Activated T-helper 17 cell treated with anti-CD3 and anti-CD28 coated beads, Interleukin-2, amount 50 U/mL, for 72 hours (primary cell): ENCODE data around the gene LSG1. TPM values are rescaled to one million over a fixed set of nuclear protein-coding genes. Genes with fewer than 3 reads are reported as not detected.

Experiments
- ATAC-seq: fragments of 150-1000 bp; cut with Tn5 transposase; replicated peaks from 2 replicates; pipeline ENCODE4 v1.10.0; 2021; ENCODE audit warnings: mild to moderate bottlenecking, moderate library complexity
- H3K27ac Mint-ChIP-seq: one replicate; pipeline ENCODE4 v1.8.0; 2022; ENCODE audit warnings: mixed read lengths
- H3K27me3 Mint-ChIP-seq: one replicate; pipeline ENCODE4 v1.8.0; 2022; ENCODE audit warnings: mixed read lengths
- H3K36me3 Mint-ChIP-seq: one replicate; pipeline ENCODE4 v1.8.0; 2022; ENCODE audit warnings: low read depth, mild to moderate bottlenecking, mixed read lengths
- H3K4me1 Mint-ChIP-seq: one replicate; pipeline ENCODE4 v1.8.0; 2022; ENCODE audit warnings: mixed read lengths
- H3K4me3 Mint-ChIP-seq: one replicate; pipeline ENCODE4 v1.8.0; 2022; ENCODE audit warnings: mild to moderate bottlenecking, mixed read lengths
- H3K9me3 Mint-ChIP-seq: one replicate; pipeline ENCODE4 v1.8.0; 2022; ENCODE audit warnings: mixed read lengths
- total RNA-seq, 2 donors: library from RNA; stranded (reverse); gene quantifications; one replicate each; pipeline ENCODE4 v1.2.3, GENCODE V29; 2022

Gene LSG1
- total RNA-seq, 2 donors from 2014 or later, result 37.9 to 46.9 TPM

- H3K4me3 Mint-ChIP-seq, result no peak overlapping the region
- no peak for ATAC-seq
- H3K36me3 Mint-ChIP-seq, result peaks cover 26% of the 10 kb centered on the region
- H3K9me3 Mint-ChIP-seq, result no peaks in the 10 kb centered on the region
- H3K4me1 Mint-ChIP-seq, result peaks cover 25% of the 10 kb centered on the region
- H3K27ac Mint-ChIP-seq, result no peak overlapping the region
- no peaks in the 10 kb centered on the region for H3K27me3 Mint-ChIP-seq
Measured at GRCh38 chr3:194691481-194692283, 19.7 kb upstream of the LSG1 start.

- H3K4me3 Mint-ChIP-seq, result peak overlapping the region; percentile 2
- H3K9me3 Mint-ChIP-seq, result no peaks in the 10 kb centered on the region
- peaks cover 36% of the 10 kb centered on the region for H3K36me3 Mint-ChIP-seq
- H3K27me3 Mint-ChIP-seq, result no peaks in the 10 kb centered on the region
- peaks cover 25% of the 10 kb centered on the region for H3K4me1 Mint-ChIP-seq
- H3K27ac Mint-ChIP-seq, result no peak overlapping the region
- no peak for ATAC-seq
Measured at GRCh38 chr3:194690501-194691372, 18.7 kb upstream of the LSG1 start.

- H3K9me3 Mint-ChIP-seq, result no peaks in the 10 kb centered on the region
- peaks cover 32% of the 10 kb centered on the region for H3K4me1 Mint-ChIP-seq
- H3K27ac Mint-ChIP-seq, result peak overlapping the region; percentile 45
- peaks cover 42% of the 10 kb centered on the region for H3K36me3 Mint-ChIP-seq
- no peak for ATAC-seq
- H3K27me3 Mint-ChIP-seq, result no peaks in the 10 kb centered on the region
- peak overlapping the region; percentile 94 for H3K4me3 Mint-ChIP-seq
Measured at GRCh38 chr3:194689493-194689944, 17.5 kb upstream of the LSG1 start.

GRCh38 chr3:194688946-194689345 is 17.0 kb upstream of the LSG1 start:
- no peak for ATAC-seq
- Mint-ChIP-seq H3K4me1 (peaks cover 37% of the 10 kb centered on the region), H3K36me3 (peaks cover 42% of the 10 kb centered on the region), H3K27me3 (peaks cover 3% of the 10 kb centered on the region), H3K9me3 (no peaks in the 10 kb centered on the region), H3K27ac (peak overlapping the region; percentile 45), H3K4me3 (peak overlapping the region; percentile 94)

GRCh38 chr3:194688200-194688740 is 16.3 kb upstream of the LSG1 start:
- peaks cover 41% of the 10 kb centered on the region for H3K4me1 Mint-ChIP-seq
- H3K36me3 Mint-ChIP-seq, result peaks cover 42% of the 10 kb centered on the region
- no peaks in the 10 kb centered on the region for H3K9me3 Mint-ChIP-seq
- ATAC-seq, result peak; percentile 19
- peaks cover 4% of the 10 kb centered on the region for H3K27me3 Mint-ChIP-seq
- H3K4me3 Mint-ChIP-seq, result peak overlapping the region; percentile 94
- H3K27ac Mint-ChIP-seq, result peak overlapping the region; percentile 45

DNA sequence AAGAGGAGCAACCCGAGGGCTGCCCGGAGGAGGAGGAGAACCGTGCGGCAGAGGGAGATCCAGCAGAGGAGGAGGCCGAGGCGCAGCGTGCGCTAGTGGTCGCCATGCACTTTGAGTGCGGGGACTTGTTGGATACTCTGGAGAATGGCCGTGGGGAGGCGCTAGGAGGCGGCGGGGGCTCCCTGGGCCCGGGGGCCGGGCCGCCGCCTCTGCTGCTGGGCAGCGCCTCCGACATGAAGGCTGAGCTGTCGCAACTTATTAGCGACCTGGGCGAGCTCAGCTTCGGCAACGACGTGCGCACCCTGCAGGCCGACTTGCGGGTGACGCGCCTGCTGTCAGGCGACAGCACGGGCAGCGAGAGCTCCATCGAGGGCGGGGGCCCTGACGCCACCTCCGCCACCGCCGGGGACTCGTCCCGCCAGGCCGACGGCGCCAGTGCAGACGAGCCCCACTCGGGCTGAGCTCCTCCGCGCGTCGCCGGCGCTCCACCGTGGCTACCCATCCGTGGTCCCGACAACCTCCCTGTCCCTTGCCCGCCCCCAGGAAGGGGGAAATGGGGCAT is 15.7 kb upstream of the LSG1 start:
- peaks cover 45% of the 10 kb centered on the region for H3K4me1 Mint-ChIP-seq
- ATAC-seq, result peak; percentile 54
- peak overlapping the region; percentile 94 for H3K4me3 Mint-ChIP-seq
- peaks cover 4% of the 10 kb centered on the region for H3K27me3 Mint-ChIP-seq
- H3K9me3 Mint-ChIP-seq, result no peaks in the 10 kb centered on the region
- peaks cover 42% of the 10 kb centered on the region for H3K36me3 Mint-ChIP-seq
- peak overlapping the region; percentile 72 for H3K27ac Mint-ChIP-seq

DNA sequence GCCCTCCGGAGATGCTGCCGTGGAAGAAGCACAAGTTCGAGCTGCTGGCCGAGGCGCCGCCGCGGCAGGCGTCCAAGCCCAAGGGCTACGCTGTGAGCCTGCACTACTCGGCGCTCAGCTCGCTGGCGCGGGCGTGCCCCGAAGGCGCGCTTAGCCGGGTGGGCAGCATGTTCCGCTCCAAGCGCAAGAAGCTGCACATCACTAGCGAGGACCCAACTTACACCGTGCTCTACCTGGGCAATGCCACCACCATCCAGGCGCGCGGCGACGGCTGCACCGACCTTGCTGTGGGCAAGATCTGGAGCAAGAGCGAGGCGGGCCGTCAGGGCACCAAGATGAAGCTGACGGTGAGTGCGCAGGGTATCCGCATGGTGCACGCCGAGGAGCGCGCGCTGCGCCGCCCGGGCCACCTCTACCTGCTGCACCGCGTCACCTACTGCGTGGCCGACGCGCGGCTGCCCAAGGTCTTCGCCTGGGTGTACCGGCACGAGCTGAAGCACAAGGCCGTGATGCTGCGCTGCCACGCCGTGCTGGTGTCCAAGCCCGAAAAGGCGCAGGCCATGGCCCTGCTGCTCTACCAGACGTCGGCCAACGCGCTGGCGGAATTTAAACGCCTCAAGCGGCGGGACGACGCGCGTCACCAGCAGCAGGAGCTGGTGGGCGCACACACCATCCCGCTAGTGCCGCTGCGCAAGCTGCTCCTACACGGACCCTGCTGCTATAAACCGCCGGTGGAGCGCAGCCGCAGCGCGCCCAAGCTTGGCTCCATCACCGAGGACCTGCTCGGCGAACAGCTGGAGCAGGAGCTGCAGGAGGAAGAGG is 15.0 kb upstream of the LSG1 start:
- peaks cover 4% of the 10 kb centered on the region for H3K27me3 Mint-ChIP-seq
- H3K9me3 Mint-ChIP-seq, result no peaks in the 10 kb centered on the region
- peaks cover 42% of the 10 kb centered on the region for H3K36me3 Mint-ChIP-seq
- peaks cover 52% of the 10 kb centered on the region for H3K4me1 Mint-ChIP-seq
- no peak for ATAC-seq
- H3K27ac Mint-ChIP-seq, result peak overlapping the region; percentile 82
- peak overlapping the region; percentile 94 for H3K4me3 Mint-ChIP-seq

DNA sequence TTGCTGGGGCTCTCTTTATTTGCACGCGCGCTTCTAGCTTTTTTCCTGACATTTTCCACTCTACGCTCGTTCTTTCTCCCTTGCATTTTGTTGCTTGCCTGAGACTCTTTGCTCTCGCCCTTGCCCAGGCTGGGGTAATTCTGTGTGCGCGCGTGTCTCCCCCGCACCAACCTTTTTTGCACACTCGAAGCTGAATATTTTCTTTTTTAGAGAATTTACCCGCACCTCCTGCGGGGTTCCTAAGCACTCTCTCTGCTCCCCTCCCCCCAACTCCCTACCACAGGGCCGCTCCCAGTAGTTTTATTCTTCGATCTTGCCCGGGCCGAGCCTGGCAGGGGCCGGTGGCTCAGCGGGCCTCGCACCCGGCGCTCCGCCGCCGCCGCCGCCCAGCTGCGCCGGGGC is 14.4 kb upstream of the LSG1 start:
- H3K27me3 Mint-ChIP-seq, result peaks cover 4% of the 10 kb centered on the region
- H3K27ac Mint-ChIP-seq, result peak overlapping the region; percentile 82
- peaks cover 42% of the 10 kb centered on the region for H3K36me3 Mint-ChIP-seq
- H3K4me3 Mint-ChIP-seq, result peak overlapping the region; percentile 94
- H3K4me1 Mint-ChIP-seq, result peaks cover 52% of the 10 kb centered on the region
- no peaks in the 10 kb centered on the region for H3K9me3 Mint-ChIP-seq
- no peak for ATAC-seq

GRCh38 chr3:194685718-194686413 is 13.9 kb upstream of the LSG1 start, which contains the start of gene FAM43A:
Gene FAM43A (plus strand): TSS chr3:194685883. CDS start chr3:194686827, 944 bp downstream.
- peak within 1 kb of the TSS; percentile 94 for H3K4me3 Mint-ChIP-seq
- H3K27ac Mint-ChIP-seq, result peak within 1 kb of the TSS; percentile 82
- H3K4me1 Mint-ChIP-seq, result peaks cover 48% of the 10 kb centered on the region
- no peaks in the 10 kb centered on the region for H3K9me3 Mint-ChIP-seq
- peaks cover 8% of the 10 kb centered on the region for H3K27me3 Mint-ChIP-seq
- peak; percentile 69 for ATAC-seq
- H3K36me3 Mint-ChIP-seq, result peaks cover 42% of the 10 kb centered on the region

- H3K9me3 Mint-ChIP-seq, result no peaks in the 10 kb centered on the region
- peaks cover 44% of the 10 kb centered on the region for H3K4me1 Mint-ChIP-seq
- peaks cover 42% of the 10 kb centered on the region for H3K36me3 Mint-ChIP-seq
- ATAC-seq, result peak; percentile 72
- peak overlapping the region; percentile 82 for H3K27ac Mint-ChIP-seq
- peaks cover 9% of the 10 kb centered on the region for H3K27me3 Mint-ChIP-seq
- peak overlapping the region; percentile 94 for H3K4me3 Mint-ChIP-seq
Measured at GRCh38 chr3:194685065-194685717, 13.2 kb upstream of the LSG1 start.

DNA sequence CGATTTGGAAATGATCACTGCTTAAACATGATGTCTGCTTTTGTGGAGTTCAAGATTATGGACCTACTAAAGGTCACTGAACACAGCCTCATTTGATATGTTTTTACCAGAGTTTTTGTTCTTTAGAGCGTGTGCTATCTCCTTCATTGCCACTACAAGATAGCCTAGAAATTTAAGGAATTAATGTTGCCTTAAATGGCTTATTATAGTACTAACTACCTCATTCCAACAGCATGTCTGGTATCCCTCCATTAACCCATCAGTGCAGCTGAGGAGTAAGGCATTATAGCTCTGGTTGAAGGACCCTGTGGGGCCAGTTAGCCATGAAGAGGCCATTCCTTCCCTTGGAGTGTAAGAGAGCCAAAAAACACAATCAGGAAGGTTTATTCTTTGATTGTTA is 11.4 kb upstream of the LSG1 start:
- no peak for ATAC-seq
- peaks cover 28% of the 10 kb centered on the region for H3K4me1 Mint-ChIP-seq
- peak overlapping the region; percentile 59 for H3K4me3 Mint-ChIP-seq

DNA sequence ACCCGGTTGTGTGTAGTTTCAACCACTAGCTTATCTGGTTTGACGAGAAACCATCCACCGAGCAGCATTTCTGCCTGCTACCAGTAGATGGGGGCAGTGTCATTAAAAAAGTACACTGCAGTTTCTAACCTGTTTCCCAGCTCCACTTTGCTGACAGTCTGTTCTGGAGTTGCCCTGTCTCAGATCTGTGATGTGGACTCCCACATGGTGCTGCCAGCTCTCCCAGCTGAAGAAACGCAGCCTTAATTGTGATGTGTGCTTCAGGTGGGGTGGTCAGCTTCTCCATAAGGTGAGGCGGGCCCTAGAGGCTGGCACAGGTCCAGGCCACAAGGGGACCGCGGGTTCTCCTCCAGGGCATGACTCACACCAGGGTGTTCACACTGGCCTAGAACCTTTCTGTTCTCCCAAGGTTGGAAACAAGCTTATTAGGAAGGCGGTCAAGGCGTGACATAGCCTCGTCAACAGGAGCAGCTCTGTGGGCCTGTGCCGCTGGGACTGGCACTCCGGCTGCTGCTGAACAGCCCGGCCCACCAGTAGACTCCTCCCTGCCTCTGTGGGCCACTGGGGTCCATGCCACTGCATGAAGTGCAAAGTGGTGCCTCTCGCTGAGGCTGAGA is 10.8 kb upstream of the LSG1 start:
- Mint-ChIP-seq H3K4me3 (peak overlapping the region; percentile 59), H3K9me3 (no peaks in the 10 kb centered on the region), H3K36me3 (peaks cover 23% of the 10 kb centered on the region), H3K4me1 (peaks cover 28% of the 10 kb centered on the region), H3K27me3 (peaks cover 9% of the 10 kb centered on the region), H3K27ac (peak overlapping the region; percentile 8)
- ATAC-seq, result peak; percentile 54

More for the DNA sequence above, 11.4 kb upstream of the LSG1 start:
- H3K9me3 Mint-ChIP-seq, result no peaks in the 10 kb centered on the region
- no peak overlapping the region for H3K27ac Mint-ChIP-seq
- peaks cover 9% of the 10 kb centered on the region for H3K27me3 Mint-ChIP-seq
- peaks cover 26% of the 10 kb centered on the region for H3K36me3 Mint-ChIP-seq
